Stimulated activated CD4-positive, alpha-beta T cell treated with anti-CD3 and anti-CD28 coated beads, Interleukin-1b, Interleukin-23, amount 100 ng/mL, for 4 hours (primary cell): ENCODE data around the gene DEFB119.
"Not testable (repeated sequence)": the region's sequence is repeated elsewhere in the genome, so short reads cannot be mapped to it uniquely, and the experiment has no call there.

ENCODE experiments used
- DNase-seq, 2 donors: peaks; one replicate each; pipeline ENCODE4 v3.0.0-alpha.2; 2020; ENCODE audit warnings: low read depth in 2 of 2

DEFB119 gene

DNA sequence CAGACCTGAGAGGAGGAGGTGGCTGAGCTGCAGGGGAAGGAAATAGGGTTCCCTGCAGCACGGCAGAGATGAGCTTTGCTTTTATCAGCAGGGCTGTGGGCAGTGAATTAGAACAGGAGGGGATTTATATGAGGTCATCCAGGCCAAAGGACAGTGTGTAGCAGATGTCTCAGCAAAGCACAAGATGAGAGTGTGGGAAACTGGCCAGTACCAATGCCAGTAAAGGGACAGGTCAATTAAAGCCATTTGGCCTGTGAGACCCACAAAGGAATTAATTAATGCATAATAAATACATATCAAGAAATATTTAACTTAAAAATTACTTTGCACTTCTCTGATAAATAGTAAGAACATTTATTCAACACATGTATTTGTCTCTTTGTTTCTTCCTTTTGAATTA lies at the start of gene DEFB119:
Gene DEFB119, minus strand, starts transcription at position 101 of the 400 bp plus-strand sequence. CDS start 107 bp downstream, outside the sequence.
- no peak for DNase-seq

- DNase-seq: no peak
Measured at GRCh38 chr20:31430568-31431115, 40.3 kb upstream of the DEFB119 start.

DNA sequence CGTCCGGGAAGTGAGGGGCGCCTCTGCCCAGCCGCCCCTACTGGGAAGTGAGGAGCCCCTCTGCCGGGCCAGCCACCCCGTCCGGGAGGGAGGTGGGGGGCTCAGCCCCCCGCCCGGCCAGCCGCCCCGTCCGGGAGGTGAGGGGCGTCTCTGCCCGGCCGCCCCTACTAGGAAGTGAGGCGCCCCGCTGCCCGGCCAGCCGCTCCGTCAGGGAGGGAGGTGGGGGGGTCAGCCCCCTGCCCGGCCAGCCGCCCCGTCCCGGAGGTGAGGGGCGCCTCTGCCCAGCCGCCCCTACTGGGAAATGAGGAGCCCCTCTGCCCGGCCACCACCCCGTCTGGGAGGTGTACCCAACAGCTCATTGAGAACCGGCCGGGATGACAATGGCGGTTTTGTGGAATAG lies 37.2 kb upstream of the DEFB119 start:
- DNase-seq: not testable (repeated sequence)

DNA sequence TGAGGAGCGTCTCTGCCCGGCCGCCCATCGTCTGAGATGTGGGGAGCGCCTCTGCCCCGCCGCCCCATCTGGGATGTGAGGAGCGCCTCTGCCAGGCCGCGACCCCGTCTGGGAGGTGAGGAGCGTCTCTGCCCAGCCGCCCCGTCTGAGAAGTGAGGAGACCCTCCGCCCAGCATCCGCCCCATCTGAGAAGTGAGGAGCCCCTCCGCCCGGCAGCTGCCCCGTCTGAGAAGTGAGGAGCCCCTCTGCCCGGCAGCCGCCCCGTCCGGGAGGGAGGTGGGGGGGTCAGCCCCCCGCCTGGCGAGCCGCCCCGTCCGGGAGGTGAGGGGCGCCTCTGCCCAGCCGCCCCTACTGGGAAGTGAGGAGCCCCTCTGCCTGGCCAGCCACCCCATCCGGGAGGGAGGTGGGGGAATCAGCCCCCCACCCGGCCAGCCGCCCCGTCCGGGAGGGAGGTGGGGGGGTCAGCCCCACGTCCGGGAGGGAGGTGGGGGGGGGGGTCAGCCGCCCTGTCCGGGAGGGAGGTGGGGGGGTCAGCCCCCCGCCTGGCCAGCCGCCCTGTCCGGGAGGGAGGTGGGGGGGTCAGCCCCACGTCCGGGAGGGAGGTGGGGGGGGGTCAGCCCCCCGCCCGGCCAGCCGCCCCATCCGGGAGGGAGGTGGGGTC lies 36.6 kb upstream of the DEFB119 start:
- DNase-seq: not testable (repeated sequence)

- no peak for DNase-seq
Measured at GRCh38 chr20:31425797-31426196, 35.4 kb upstream of the DEFB119 start.

- DNase-seq: no peak
Measured at GRCh38 chr20:31418307-31418706, 27.9 kb upstream of the DEFB119 start.

- DNase-seq: no peak
Measured at GRCh38 chr20:31415653-31416052, 25.3 kb upstream of the DEFB119 start.

DNA sequence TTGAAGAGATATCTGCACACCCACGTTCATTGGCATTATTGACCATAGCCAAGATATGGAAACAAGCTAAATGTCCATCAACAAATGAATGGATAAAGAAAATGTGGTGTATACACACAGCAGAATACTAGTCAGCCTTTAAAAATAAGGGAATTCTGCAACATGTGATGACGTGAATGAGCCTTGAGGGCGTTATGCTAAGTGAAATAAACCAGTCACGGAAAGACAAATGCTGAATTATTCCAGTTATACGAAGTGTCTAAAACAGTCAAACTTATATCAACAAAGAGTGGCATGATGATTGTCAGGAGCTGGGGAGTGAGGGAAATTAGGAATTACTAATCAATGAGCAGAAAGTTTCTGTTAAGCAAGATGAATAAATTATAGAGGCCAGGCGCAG lies 24.0 kb upstream of the DEFB119 start:
- no peak for DNase-seq

DNA sequence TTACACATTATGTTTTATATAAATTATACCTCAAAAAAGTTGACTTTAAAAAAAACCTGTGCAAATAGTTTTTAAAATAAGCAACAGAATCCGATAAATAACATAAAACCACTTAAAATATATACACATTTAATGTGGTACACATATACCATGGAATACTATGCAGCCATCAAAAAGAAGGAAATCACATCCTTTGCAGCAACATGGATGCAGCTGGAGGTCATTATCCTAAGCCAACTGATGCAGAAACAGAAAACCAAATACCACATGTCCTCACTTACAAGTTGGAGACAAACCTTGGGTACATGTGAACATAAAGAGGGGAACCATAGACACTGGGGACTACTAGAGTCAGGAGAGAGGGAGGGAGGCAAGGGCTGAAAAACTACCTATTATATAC lies 19.6 kb upstream of the DEFB119 start:
- no peak for DNase-seq

DNA sequence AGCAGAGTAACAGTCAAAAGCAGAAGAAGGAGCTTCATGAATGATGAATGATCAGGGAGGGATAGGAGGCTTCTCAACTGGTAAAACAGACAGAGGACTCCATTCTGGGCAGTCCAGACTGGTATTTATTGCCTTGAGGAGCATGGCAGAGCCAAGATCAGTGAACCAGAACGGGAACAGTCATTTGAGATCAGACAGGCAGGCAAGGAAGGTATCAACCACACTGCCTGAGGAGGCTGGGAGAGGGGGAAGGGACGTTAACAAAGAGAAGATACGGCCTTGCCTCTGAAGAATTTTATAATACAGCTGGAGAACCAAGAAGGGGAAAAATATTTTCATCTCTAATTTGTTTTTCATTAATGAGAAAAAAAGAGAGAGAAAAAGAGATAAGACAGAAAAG lies 15.7 kb upstream of the DEFB119 start, which contains the start of gene DEFB121:
Gene DEFB121, minus strand, starts transcription at position 101 of the 400 bp plus-strand sequence. Its CDS starts 63 bp downstream, at position 38.
- DNase-seq: no peak

GRCh38 chr20:31403886-31404285 lies 13.5 kb upstream of the DEFB119 start:
- no peak for DNase-seq

- DNase-seq: no peak
Measured at GRCh38 chr20:31394900-31395299, 4.5 kb upstream of the DEFB119 start.

GRCh38 chr20:31392836-31393235 lies 2.4 kb upstream of the DEFB119 start:
- no peak for DNase-seq

- no peak for DNase-seq
Measured at GRCh38 chr20:31374346-31374745, 16.0 kb downstream of the DEFB119 start.

DNA sequence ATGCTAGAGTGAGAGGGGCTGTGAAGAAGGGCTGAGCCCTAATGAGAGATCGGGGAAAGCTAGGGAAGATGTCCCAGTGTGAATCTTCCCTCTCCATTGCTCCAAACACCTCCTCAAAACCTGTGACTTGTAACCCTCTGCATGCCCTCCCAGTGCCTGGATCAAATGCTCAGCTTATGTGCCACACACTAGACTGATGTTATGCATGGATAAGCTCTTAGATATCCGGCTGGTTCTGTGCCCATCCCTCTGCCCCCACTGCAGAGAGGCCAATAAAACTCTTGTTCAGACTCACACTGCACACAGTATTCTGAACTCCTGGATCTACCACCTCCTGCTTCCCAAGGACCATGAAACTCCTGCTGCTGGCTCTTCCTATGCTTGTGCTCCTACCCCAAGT lies 22.1 kb downstream of the DEFB119 start, which contains the start of gene DEFB118:
Gene DEFB118, plus strand, starts transcription at position 301 of the 400 bp plus-strand sequence. Its CDS starts 50 bp downstream, at position 351.
- no peak for DNase-seq

DNA sequence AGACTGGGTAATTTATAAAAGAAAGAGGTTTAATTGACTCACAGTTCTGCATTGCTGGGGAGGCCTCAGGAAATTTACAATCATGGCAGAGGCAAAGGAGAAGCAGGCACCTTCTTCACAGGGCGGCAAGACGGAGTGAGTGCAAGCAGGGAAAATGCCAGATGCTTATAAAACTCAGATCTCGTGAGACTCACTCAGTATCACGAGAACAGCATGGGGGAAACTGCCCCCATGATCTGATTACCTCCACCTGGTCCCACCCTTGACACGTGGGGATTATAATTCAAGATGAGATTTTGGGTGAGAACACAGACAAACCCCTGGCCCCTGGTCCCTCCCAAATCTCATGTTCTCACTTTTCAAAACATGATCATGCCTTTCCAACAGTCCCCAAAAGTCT lies 26.1 kb downstream of the DEFB119 start:
- not testable (repeated sequence) for DNase-seq

DNA sequence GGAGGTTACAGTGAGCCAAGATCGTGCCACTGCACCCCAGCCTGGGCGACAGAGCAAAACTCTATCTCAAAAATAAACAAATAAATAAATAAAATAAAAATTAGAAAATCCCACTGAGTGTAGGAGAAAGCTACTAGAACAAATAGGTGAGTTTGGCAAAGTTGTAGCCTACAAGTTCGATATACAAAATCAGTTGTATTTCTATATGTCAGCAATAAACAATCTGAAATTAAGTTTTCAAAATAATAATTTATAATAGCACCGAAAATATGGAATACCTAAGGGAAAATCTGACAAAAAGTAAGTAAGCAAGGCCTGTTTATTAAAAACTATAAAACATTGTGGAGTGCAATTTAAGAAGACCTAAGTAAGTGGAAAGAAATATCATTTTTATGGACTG lies 27.1 kb downstream of the DEFB119 start:
- no peak for DNase-seq

GRCh38 chr20:31355981-31356380 lies 34.4 kb downstream of the DEFB119 start:
- DNase-seq: no peak

DNA sequence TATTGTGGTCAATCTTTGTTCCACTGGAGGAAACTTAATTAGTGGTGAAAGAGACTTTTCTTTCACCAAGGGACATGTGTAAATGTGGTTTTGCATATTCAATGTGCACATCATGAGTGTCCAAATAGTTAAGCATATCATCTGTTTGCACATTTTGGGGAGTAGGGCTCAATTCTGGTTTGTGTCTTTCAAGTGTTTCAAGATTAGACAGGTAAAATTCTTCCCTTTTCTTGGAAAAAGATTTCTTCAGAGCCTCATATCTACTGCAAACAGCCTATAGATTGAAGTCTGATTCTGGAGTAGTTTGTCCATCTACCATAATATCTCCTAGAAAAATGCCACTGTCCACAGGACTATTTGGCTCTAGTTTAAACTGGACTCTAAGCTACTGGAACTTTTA lies 48.9 kb downstream of the DEFB119 start:
- DNase-seq: no peak

GRCh38 chr20:31330893-31331292 lies 59.5 kb downstream of the DEFB119 start:
- DNase-seq: no peak
